ENCODE measurements around the gene RABAC1.
A peak's percentile ranks its signal among the peaks of the same experiment; 100 is the strongest.

The RABAC1 gene

GRCh38 chr19:41930926-41931592 lies 28.1 kb downstream of the RABAC1 start:
- H3K4me3 ChIP-seq (ENCODE audit: low read length): no peak overlapping the region
- peak; percentile 57 for TF ChIP-seq CTCF (conservative IDR thresholded peaks at IDR 0.05; ENCODE audit: low read depth, low read length)
- no peak for DNase-seq (ENCODE audit: low read depth)

- no peak for DNase-seq (ENCODE audit: low read depth)
- no peak overlapping the region for H3K4me3 ChIP-seq (ENCODE audit: low read length)
- TF ChIP-seq CTCF (conservative IDR thresholded peaks at IDR 0.05; ENCODE audit: low read depth, low read length): no peak
Observed at GRCh38 chr19:41930322-41930722, 28.8 kb downstream of the RABAC1 start.

GRCh38 chr19:41929536-41930071 lies 29.5 kb downstream of the RABAC1 start:
- H3K4me3 ChIP-seq (ENCODE audit: low read length): no peak overlapping the region
- no peak for DNase-seq (ENCODE audit: low read depth)
- no peak for TF ChIP-seq CTCF (conservative IDR thresholded peaks at IDR 0.05; ENCODE audit: low read depth, low read length)

- no peak for TF ChIP-seq CTCF (conservative IDR thresholded peaks at IDR 0.05; ENCODE audit: low read depth, low read length)
- DNase-seq (ENCODE audit: low read depth): no peak
- H3K4me3 ChIP-seq (ENCODE audit: low read length): no peak overlapping the region
Observed at GRCh38 chr19:41928754-41929535, 30.2 kb downstream of the RABAC1 start.

GRCh38 chr19:41928221-41928683 lies 30.9 kb downstream of the RABAC1 start, which contains the start of gene ERFL:
TSS of gene ERFL (minus strand) at chr19:41928449. CDS start at chr19:41912919, 15,530 bp downstream.
- H3K4me3 ChIP-seq (ENCODE audit: low read length): peak within 1 kb of the TSS; percentile 28
- TF ChIP-seq CTCF (conservative IDR thresholded peaks at IDR 0.05; ENCODE audit: low read depth, low read length): no peak
- DNase-seq (ENCODE audit: low read depth): no peak

- H3K4me3 ChIP-seq (ENCODE audit: low read length): peak overlapping the region; percentile 28
- no peak for DNase-seq (ENCODE audit: low read depth)
- no peak for TF ChIP-seq CTCF (conservative IDR thresholded peaks at IDR 0.05; ENCODE audit: low read depth, low read length)
Observed at GRCh38 chr19:41927497-41928192, 31.5 kb downstream of the RABAC1 start.

Data from retinal pigment epithelial cell (primary cell).